ENCODE measurements around the gene TSPEAR.

The TSPEAR gene

DNA sequence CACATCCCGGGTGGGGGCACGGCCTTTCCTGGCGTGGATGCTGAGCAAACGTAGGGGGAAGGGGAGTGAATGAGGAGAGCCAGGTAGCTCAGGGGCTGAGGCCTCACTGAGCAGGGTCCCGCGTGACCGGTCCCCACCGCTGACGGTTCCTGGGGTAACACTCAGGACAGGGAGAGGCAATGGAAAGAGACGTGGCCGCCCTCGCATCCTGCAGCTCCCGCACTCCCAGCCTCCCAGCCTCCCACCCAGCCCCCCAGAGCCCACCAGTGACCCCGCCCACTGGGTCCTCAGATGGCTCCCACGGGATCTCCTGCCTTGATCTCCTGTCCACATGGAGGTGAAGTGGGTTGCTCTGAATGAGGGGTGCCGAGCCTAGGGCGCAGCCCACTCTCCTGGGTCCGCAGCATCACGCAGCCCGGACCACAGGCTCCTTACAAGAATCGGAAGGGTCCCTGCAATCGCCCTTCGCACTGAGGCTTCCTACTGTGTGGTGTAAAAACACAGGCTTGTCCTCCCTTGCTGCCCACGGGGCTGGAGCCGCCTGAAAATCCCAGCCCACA lies 2.4 kb downstream of the TSPEAR start:
- DNase-seq (ENCODE audit: extremely low read depth, insufficient read length) = no peak
- H3K27me3 ChIP-seq (replicated peaks; ENCODE audit: control insufficient read depth, insufficient read depth, low read length) = peaks cover 2% of the 10 kb centered on the region; the same call in 1 of the 2 replicates
- TF ChIP-seq, protein P1, sequence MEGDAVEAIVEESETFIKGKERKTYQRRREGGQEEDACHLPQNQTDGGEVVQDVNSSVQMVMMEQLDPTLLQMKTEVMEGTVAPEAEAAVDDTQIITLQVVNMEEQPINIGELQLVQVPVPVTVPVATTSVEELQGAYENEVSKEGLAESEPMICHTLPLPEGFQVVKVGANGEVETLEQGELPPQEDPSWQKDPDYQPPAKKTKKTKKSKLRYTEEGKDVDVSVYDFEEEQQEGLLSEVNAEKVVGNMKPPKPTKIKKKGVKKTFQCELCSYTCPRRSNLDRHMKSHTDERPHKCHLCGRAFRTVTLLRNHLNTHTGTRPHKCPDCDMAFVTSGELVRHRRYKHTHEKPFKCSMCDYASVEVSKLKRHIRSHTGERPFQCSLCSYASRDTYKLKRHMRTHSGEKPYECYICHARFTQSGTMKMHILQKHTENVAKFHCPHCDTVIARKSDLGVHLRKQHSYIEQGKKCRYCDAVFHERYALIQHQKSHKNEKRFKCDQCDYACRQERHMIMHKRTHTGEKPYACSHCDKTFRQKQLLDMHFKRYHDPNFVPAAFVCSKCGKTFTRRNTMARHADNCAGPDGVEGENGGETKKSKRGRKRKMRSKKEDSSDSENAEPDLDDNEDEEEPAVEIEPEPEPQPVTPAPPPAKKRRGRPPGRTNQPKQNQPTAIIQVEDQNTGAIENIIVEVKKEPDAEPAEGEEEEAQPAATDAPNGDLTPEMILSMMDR (IDR thresholded peaks at IDR 0.05; ENCODE audit: insufficient read depth, low read length, poor library complexity, severe bottlenecking) = no peak
- no peak overlapping the region for H3K4me3 ChIP-seq (replicated peaks; ENCODE audit: low read depth, low read length)
- H3K36me3 ChIP-seq (ENCODE audit: control insufficient read depth, insufficient read depth, low read length) = no peaks in the 10 kb centered on the region

DNA sequence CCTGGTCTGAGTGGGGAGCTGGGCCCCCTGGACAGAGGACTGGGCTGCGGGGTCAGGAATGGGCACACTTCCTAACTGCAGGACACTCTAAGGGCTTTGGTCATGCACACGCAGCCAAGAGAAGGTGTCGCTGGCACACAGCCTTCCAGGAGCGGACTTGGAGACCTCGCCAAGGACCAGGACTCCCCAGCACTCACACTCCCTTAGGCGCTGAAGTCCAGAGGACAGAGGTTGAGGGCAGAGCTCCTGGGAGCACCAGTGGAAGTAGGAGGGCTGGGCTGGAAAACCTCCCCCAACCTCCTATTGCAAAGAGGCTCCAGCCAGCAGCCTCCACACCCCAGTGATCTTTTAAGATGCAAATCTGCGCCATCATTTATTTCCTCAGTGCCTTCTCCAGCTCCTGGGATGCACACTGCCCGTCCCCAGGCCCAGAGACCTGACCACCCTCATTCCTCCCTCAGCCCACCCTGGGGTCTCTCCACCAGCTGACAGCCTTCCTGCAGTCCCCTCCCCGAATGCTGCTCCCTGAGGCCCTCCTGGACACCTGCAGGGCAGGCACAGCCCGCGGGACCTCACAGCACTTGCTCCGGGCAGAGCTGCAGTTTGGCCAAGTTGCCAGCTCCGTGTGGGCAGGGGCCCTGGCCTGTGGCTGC lies 3.0 kb downstream of the TSPEAR start:
- no peak for DNase-seq (ENCODE audit: extremely low read depth, insufficient read length)
- TF ChIP-seq, protein P1 (IDR thresholded peaks at IDR 0.05; ENCODE audit: insufficient read depth, low read length, poor library complexity, severe bottlenecking) = no peak
- Histone ChIP-seq H3K36me3 (ENCODE audit: control insufficient read depth, insufficient read depth, low read length) (no peaks in the 10 kb centered on the region), H3K4me3 (replicated peaks; ENCODE audit: low read depth, low read length) (no peak overlapping the region), H3K27me3 (replicated peaks; ENCODE audit: control insufficient read depth, insufficient read depth, low read length) (peaks cover 2% of the 10 kb centered on the region; the same call in 1 of the 2 replicates)

DNA sequence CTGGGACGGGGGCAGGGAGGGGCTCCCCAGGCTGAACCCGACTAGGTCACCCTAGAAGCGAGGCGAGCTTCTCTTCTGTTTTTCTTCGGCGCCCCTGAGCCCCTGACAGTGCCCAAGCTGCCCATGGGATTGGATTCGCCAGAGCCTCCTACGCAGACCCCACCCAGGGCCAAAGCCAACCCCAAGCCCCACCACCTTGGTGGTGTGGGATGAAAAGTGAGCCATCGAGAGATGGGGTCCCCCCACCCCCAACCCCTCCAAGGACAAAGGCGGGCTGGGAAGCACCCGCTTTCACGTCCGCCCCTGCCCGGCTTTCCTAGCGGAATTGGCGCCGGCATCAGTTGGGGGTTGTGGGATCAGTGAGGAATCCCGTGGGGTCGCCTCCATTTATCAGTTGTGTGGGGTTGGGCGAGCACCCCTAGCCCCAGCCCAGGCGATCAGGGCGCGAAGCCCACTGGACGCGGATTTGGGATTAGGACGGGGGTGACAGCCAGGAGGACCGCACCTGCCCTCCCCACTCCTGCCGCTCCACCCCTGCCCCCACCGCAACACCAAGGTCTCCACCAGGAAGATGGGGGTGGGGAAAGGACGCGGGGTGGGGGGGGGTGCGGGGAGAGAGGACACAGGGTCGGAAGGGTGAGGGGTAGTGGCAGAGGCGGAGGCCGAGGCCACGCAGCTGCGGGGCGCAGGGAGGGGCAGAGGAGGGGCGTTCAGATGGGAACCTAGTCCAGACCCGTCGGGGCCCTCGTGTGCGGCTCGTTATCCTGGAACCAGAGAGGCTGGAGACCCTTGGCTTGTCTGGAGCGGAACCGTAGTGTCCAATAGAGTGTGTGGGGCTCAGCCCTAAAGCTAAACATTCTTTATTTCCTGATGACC lies 4.4 kb downstream of the TSPEAR start:
- TF ChIP-seq, protein P1 (IDR thresholded peaks at IDR 0.05; ENCODE audit: insufficient read depth, low read length, poor library complexity, severe bottlenecking) = no peak
- peaks cover 3% of the 10 kb centered on the region; the same call in 1 of the 2 replicates for H3K27me3 ChIP-seq (replicated peaks; ENCODE audit: control insufficient read depth, insufficient read depth, low read length)
- no peak for DNase-seq (ENCODE audit: extremely low read depth, insufficient read length)
- no peak overlapping the region for H3K4me3 ChIP-seq (replicated peaks; ENCODE audit: low read depth, low read length)
- H3K36me3 ChIP-seq (ENCODE audit: control insufficient read depth, insufficient read depth, low read length) = no peaks in the 10 kb centered on the region

DNA sequence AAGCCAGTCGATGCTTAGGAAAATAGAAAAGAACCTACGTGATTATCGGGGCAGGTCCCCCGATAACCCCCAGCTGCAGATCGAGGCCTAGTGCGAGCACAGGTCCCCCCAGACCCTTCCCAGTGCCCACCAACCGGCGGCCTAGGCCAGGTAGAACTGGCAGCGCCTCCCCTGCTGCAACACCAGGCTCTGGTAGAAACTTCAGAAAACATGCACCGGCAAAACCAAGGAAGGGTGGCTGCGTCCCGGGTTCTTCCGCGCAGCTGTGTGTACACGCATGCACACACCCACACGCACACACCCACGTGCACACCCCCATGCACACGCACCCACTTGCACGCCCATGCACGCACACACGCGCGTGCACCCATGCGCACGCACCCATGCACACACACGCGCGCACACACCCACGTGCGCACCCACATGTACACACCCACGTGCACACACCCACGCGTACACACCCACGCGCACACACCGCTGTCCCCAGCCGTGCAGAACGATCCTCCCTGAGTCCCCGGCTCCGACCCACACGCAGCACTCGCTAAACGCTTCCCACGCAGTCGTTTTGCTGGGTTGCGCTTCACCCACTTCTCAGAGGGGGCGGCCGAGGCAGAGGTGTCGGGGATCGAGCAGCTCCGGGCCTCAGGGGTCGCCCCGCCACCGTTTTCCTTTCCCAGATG lies 5.2 kb downstream of the TSPEAR start:
- peaks cover 3% of the 10 kb centered on the region; the same call in 1 of the 2 replicates for H3K27me3 ChIP-seq (replicated peaks; ENCODE audit: control insufficient read depth, insufficient read depth, low read length)
- no peaks in the 10 kb centered on the region for H3K36me3 ChIP-seq (ENCODE audit: control insufficient read depth, insufficient read depth, low read length)
- DNase-seq (ENCODE audit: extremely low read depth, insufficient read length) = no peak
- H3K4me3 ChIP-seq (replicated peaks; ENCODE audit: low read depth, low read length) = no peak overlapping the region
- TF ChIP-seq, protein P1 (IDR thresholded peaks at IDR 0.05; ENCODE audit: insufficient read depth, low read length, poor library complexity, severe bottlenecking) = no peak

DNA sequence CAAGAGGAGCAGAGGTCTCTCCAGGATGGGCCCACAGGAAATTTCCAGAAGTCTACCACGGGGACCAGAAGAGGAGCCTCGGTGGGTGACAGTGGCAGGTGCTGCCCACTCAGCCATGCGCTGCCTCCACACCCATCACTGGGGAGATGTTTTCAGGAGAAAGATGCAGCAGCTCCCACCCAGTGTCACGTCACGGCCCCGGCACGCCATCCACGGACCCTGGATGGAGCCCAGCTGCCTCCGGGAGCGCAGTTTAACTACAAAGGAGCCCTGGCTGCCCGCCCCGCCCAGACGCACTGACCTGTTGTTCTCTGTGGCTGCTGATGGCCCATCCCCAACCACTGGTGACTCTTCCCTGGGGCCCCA lies 6.8 kb downstream of the TSPEAR start:
- peaks cover 5% of the 10 kb centered on the region; the same call in 1 of the 2 replicates for H3K27me3 ChIP-seq (replicated peaks; ENCODE audit: control insufficient read depth, insufficient read depth, low read length)
- H3K4me3 ChIP-seq (replicated peaks; ENCODE audit: low read depth, low read length) = no peak overlapping the region
- no peaks in the 10 kb centered on the region for H3K36me3 ChIP-seq (ENCODE audit: control insufficient read depth, insufficient read depth, low read length)
- TF ChIP-seq, protein P1 (IDR thresholded peaks at IDR 0.05; ENCODE audit: insufficient read depth, low read length, poor library complexity, severe bottlenecking) = no peak
- no peak for DNase-seq (ENCODE audit: extremely low read depth, insufficient read length)

Data from GM06990 (cell line).